GM04504 (cell line): ENCODE measurements around the gene FAM200B.

ENCODE experiments used
- DNase-seq: peaks from one replicate; pipeline ENCODE4 v3.0.0-alpha.2; 2012; ENCODE audit warnings: low read depth

FAM200B gene

DNA sequence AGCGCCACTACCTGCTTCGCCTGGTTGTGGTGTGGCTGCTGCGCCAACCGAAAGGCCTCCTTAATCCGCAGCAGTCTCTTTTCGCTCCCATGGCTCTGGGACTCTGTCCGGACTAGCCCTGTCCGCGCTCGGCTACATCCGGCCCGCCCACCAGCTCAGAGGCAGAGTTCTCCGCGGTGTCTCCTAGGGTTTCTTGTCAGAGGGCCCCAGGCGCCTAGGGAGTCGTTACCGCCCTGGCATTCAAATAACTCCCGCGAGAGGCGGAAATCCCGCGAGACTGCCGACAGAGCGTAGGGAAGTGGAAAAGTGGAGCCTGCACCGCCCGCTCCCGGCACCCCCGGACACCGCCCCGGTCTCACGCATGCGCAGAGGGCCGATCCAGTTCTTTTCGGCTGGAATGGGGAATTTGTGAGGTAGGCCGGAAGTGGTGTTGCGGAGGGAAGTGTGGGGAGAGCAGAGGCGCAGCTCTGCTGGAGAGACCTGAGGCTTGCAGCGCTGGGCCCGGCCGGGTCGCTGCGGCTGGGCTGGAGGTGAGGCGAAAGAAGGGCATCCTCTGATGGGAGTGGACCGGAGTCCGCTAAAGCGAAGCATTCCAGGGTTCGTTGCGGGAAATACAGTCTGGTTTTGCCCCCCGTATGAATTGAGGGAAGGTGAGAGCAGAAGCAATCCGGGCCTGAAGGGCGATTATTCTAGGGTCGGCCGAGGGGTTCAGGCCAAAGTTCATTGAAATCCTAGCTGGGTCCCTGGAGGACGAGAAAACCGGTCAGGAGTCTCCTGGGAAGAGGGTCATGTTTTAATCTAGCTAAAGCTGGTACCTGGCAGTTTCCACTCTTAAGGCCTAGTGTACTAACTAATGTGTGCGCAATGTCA lies at the start of gene FAM200B:
Gene FAM200B, plus strand, starts transcription at position 456 of the 870 bp plus-strand sequence. CDS start 5,151 bp downstream, outside the sequence.
- DNase-seq, result peak; percentile 97

DNA sequence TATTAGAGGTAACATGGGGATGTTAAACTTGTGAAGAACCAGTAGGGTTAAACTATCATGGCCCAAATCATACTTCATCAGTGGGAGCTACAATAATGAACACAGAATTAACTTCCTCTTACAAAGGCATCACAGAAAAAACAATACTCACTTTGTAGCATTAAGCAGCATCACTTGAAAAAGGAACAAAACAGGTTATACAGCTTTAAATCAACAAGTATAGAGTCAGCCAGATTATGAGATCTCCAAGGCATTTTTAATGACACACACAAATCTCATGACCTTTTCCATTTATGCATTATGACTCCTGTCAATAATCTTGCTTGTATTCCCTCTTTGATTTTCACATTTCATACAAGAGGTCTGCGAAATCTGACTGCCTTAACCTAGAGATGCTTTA lies 44.8 kb upstream of the FAM200B start:
- DNase-seq, result no peak

DNA sequence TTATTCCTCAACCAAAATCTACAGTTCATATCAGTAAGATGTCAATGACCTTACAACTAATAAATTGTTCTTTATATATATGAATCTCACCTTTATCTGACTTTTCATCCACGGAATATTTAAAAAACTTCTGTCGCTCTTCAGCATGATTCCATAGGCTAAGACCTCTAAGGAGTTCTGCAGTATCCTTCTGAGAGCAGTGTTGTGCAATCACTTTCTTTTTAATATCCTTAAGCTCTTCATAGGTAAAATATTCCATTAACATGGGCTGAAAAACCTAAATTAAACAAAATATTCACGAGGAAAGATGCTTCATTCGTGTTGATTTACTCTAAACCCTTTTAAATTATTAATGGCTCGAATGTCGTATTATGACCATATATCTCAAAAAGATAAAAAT lies 43.2 kb upstream of the FAM200B start:
- DNase-seq, result no peak

DNA sequence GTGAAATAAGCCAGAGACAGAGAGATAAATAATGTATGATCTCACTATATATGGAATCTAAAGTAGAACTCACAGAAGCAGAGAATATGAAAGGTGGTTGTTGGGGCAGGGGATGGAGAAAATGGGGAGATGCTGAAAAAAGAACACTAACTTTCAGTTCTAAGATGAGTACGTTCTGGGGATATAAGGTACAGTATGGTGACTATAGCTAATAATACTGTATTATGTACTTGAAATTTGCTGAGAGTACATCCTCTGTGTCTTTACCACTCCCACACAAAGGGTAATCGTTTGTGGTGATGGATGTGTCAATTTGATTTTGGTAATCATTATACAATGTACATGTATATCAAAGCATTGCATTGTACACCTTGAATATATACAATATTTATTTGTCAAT lies 33.0 kb upstream of the FAM200B start:
- DNase-seq, result no peak

DNA sequence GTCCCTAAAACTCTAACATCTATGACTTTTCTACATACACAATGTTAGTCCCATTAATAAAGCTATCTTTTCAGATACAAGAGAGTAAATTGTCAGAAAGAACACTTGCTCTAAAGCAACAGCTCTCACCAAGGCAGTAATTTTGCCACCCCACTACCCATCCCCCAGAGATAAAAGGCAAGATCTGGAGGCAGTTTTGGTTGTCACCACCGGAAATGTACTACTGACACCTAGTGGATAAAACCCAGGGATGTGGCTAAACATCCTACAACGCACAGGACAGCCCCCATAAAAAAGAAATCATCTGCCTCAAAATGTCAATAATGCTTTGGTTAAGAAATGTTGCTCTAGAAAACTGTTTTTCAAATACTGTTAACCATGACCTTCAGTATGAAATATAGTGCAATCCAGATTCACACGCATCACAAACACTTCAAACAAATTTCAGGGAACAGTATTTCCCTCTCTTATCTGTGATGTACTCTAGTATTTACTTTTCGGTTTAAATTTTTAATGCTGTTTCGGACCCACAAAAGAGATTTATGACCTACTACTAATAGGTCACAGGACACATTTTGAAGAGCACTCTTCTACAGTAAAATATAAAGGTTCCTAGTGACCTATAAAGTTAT lies 31.6 kb upstream of the FAM200B start:
- DNase-seq, result no peak

DNA sequence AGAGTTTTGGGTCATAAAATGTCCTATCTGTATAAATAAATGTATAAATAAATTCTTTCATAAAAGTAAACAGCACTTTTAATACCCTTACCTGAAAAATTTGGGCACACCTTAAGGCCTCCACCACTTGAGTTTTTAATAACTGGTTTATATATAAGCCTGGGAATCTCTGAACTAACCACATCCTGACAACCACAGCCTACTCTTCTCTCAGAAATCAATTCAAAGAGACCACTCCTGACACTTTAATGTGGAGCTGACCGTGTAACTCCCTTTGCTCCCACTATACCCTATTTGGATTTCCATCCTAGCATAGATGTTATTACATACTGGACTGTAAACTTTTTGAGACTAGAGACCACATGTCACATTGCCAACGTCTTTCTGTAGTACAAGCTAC lies 30.0 kb upstream of the FAM200B start:
- DNase-seq, result no peak

DNA sequence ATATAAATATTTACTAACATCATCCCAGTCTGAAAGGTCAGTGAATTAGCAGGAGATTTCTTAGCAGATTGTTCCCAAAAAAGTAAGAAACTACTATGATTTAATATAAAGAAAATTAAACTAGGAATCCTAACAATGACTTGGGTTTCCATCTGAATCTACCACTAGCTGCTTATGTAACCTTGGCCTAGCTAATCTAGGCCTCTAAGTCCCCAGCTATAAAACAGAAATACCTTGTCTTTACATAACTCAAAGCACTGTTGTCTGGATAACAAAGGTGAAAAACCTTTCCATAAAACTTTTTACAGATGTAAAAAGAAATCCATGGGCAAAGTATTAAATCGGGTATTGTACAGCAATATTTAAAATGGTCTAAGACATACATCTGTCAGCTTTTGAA lies 29.4 kb upstream of the FAM200B start:
- no peak for DNase-seq

DNA sequence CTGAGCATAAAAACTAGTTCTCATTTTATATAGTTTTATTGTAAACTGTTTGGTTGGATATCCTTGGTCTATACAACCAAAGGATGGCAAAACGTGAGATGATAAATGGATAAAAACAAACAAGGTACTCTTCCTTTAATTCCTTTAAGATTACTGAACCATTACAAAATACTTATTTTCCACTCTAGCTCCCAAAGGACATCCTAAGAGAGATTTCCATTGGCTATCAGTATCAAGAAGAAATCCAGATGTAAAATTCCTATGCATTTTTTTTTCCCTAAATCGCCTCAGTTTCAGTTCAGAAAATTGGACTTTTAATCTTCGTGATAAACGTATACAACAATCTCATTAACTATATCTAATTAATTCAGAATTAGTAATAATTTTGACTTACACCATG lies 28.8 kb upstream of the FAM200B start:
- DNase-seq, result no peak

DNA sequence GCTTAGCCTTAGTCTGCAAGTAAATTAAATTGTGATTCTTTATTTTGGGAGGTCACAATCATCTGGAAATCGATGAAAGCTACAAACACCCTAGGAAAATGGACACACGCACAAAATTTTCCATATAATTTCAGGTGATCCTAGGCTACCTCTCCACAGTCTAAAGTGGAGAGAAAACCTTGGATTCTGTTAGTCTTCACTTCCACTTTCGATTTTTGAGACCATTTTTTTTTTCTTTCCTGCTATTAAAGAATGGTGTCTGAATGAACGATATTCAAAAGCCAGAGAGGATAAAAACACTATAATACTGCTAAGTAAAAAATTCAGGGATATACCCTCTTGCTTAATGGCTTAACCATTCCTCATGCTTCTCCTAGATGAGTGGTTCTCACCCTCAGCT lies 28.2 kb upstream of the FAM200B start:
- no peak for DNase-seq

DNA sequence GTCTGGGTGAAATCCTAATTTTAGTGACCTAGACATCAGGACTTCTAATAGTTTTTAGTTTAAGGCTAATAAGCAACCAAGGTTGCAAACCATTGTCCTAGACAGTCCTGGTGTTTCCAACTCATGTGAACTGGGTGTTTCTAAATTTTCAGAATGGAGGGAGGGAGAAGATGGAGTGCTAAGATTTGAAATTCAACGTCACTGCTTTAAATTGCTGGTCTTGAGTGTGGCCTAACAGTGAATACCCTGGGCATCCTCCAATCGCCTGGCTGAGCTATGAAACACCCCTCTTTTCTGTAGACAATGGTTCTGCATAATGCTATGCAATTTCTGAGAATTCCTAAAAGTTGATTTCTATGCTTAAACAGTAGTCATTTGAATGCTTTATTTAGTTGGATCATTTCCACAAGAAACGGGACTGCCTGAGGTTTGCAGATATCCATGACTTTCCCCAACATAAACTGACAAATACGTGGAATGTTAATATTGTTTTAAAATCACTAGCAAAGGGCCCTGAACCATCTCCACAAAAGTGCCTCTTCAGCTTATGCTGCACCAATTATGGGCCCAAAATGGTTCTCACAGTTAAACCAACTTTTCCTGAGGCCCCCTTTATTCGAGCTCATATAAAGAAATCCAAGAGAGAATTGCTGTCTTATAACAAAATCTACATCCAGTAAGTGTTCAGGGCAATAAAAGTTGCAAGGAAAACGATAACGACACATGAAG lies 27.6 kb upstream of the FAM200B start:
- no peak for DNase-seq

DNA sequence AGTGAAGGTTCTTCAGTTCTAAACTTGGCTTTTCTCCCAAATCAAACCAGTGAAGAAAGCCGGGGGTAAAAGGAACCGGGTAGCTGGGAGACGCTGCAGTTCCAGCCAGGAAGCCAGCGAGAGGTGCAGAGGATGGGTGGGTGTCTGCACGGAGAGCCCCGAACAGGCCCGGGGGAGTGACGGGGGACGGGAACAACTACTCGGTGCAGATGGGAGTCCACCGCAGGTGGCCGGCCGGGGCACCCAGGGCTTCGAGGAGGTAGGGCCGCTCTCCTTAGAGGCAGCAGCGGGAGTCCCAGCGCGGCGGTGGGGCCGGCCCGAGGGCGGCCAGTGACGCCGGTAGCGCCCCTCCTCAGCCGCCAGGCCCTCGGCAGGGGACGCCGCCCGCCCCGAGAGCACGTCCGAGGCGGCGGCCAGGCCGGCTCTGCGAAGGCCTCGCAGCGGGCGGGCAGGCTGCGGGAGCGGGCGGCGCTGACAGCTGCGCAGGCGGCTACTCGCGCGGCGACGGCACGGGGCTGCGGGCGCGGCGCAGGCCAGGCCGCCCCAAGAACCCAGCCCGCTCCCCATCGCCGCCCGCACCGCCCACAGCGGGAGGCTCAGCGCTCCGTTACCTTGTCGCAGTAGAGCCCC lies 26.9 kb upstream of the FAM200B start:
- no peak for DNase-seq

DNA sequence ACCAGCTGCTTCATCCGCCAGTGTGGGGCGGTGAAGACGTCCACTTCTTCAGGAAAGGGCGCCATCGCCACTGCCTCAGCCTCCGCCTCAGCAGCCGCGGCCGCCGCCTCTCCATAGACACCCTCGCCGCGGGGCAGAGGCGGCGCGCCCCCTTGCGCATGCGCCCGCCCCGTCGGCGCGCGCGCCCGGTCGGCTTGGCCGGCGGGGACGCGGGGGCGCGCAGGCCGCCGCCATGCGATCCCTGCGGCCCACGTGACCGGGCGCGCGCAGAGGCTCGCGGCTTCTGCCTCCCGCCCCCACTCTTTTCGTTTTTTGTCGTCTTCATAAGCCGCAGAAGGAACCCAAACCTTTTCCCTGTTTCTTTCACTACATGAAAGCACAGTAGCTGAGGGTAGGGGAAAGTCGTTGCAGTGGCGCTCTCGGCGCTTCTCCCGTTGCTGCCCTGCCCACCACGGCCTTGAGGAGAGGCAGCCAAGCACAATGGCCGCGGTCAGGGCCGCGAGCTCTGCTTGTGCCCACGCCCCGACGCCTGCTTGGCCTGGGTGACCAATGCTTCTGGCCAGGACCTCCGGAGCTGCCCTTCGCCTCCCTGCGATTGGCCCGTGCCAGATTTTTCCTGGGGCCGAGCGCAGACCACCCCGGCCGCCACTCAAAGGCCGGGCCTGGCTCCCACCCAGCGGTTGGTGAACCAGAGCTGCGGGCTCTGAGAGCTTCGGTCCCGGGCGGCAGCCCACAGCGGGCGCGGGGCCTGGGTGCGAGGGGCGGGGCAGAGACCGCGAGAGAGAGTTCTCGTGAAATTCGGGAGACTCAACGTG lies 26.2 kb upstream of the FAM200B start, which contains the start of gene FBXL5:
Gene FBXL5, minus strand, starts transcription at position 135 of the 815 bp plus-strand sequence. Its CDS starts 70 bp downstream, at position 65.
- DNase-seq, result peak; percentile 65

DNA sequence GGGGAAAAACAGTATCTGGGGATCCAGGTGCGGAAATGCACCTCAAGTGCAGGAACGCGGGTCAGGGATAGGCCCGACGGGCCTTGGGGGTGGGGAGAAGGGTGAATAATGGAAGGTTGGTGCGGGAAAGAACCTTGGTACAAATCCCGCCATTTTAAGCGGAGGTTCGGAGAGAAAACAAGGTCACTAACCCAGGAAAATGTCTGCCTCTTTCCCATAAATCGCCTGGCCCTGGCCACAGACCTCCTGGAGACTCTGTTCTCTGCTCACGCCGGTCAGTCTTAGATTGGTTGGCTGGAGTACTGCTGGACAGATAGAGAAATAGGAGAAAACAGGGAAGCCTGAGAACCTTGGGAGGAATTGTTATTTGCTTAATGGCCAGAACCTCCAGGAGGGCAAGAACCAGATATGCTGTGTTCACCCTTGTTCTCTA lies 25.6 kb upstream of the FAM200B start:
- DNase-seq, result no peak

DNA sequence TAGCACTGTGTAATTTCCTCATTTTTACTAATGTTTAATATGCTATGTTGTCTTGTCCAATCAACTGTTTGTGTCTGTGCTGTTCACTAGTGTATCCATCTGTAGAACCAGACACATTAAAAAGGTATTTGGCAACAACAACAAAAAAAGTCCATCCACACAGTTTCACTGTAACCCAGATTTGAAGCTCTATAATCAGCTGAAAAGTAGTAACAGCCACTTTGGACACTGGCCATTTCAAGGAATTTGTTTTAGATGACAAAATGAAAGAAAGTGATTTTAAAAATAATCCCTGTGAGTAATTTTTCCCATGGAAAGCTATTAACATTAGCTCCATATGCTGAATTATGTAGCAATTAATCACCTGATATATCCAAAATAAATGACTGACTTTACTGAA lies 24.3 kb upstream of the FAM200B start:
- DNase-seq, result no peak

DNA sequence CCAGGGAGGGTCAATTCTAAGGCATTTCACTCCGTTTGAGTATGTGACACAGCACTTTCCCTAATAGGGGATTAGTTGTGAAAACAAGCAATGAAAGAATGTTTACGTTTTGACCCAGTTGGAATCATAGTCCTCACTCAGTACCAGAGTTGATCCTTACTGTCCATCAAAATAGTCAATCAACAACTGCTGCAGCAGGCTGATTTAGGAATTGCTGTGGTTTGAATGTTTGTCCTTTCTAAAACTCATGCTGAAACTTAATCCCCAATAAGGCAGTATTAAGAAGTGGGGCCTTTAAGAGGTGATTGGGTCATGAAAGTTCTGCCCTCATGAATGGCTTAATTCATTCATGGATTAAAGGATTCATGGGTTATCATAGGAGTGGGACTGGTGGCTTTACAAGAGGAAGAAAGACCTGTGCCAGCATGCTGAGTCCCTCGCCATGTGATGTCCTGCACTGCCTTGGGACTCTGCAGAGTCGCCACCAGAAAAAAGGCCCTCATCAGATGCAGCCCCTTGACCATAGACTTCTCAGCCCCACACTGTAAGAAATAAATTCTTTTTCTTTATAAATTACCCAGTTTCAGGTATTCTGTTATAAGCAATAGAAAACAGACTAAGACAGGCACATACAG lies 23.4 kb upstream of the FAM200B start:
- no peak for DNase-seq

DNA sequence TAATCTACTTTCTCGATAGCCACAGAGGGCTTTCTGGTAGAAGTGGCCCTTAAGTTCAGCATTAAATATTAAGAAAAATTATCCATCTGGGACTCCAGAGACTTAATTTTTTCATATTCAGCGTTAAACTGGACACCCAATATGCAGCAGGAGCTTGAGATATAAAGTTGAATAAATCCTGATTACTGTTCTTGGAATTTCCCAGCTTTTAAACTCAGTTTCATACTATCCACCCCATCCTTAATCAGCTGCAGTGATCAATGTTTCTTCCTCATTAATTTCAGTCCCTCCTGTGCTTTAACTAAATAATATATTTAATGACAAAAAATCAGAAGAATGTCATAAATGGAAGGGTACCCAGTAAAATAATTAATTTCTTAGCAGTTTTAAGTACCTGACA lies 22.8 kb upstream of the FAM200B start:
- no peak for DNase-seq

DNA sequence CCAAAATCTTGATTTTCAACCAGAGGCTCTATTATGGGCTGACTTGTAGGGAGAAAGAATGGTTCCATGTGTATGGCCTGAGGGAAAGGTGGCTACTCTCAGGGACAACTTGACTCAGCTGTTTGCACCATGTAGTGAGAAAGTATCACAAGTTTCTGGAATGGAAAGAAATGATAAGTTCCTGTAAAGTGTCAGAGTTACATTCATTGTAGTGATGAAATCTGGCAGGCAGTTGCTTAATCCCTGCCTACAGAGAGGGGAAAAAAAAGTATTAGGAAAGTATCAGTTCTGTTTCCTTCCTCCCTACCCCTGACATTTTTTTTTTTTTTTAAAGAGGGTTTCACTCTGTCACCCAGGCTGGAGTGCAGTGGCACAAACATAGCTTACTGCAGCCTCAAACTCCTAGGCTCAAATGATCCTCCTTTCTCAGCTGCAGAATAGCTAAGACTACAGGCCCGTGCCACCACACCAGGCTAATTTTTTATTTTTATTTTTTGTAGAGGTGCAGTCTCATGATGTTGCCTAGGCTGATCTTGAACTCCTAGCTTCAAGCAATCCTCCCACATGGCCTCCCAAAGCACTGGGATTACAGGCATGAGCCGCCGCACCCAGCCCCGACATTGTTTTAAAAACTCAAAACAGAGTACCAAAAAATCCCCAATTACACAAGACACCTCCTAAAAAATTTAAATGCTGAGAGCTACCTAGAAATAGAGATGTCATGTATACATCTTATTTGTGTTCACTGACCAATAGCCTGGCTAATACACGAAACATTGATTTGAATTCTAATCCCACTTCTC lies 21.7 kb upstream of the FAM200B start:
- DNase-seq, result no peak

DNA sequence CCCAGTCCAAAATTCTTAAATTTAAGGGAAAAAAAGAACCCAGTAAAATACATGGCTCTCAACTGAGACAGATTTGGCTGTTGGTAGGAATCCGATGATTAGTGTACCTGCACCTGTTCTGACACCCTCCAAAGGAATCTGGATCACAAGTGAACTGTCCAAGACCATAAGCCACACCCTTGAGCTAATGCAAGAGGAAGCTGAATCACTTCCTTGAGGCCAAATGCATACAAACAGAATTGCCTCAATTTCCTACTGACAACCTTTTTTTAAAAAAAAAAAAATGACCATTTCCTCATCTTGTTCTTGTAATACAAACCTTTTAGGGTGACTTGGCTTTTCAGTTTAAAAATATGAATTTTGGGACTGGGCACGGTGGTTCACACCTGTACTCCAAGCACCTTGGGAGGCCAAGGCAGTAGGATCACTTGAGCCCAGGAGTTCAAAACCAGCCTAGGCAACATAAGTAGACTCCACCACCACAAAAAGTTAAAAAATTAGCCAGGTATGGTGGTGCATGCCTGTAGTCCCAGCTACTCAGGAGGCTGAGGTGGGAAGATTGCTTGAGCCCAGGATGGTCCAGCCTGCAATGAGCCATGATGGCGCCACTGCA lies 15.8 kb upstream of the FAM200B start:
- no peak for DNase-seq

DNA sequence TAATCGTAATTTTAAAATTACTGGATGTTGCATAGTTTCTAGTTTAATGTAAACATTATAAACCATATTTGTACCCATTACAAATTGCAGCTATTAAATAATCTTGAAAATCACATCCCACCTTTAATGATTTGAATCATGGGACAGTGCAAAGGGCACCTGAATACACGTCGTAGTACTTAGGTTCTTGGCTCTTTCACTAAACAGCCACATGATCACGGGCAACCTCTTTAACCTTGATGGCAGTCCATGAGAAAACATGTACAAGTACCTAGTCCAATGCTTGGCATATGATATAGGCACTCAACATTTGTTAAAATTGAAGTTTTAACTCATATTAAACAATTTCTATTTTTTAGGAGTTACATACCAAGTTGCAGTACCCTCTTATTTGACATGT lies 14.6 kb upstream of the FAM200B start:
- DNase-seq, result no peak
